IPS DF 4.7 (cell line): ENCODE data around the gene CATSPERZ.
"Not testable (repeated sequence)": the region's sequence is repeated elsewhere in the genome, so short reads cannot be mapped to it uniquely, and the experiment has no call there.

Source experiments
- DNase-seq: peaks from one replicate; pipeline ENCODE4 v3.0.0-alpha.2; 2013; ENCODE audit warnings: low spot score; ENCODE audit errors: extremely low read depth

The CATSPERZ gene

DNA sequence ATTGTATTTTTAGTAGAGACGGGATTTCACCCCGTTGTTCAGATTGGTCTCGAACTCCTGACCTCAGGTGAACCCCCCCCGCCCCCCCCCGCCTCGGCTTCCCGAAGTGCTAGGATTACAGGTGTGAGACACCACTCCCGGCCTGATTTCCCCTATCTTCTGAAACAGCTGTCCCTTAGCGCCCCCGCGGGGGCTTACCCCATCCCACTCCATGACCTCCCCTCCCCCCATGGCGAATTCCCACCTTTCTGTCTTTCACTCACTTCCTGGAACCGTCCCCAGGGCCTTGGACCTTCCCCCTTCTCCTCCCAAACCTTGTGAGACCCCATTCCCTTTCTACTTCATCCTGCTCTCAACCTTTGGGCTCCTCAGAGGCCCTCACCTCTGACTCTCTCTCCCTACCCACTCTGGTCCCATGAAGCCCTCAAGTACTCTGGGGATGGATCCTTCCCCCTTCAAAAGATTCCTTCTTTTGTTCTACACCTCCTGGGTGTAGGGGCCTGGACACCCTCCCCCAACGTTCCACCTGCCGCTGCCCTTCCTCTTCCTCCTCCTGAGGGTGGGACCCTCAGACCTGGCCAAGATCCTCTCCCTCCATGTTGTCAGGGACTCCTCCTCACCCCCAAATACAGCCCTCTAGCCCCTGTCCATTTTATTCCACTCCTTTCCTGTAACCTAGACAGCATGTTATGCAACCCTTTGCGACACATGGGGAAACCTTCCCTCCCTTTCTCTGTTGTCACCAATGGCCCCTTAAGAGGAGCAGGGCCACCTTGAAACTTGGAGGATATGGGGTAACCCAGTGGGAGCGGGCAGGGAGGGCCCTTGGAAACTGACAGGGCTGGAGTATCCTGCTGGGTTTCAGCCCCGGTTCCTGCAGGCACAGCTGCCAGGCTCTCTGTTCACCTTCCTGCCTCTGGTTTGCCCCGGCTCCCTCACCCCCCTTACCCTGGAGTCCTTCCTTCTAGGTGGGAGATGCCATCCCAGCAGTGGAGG is 18.9 kb downstream of the CATSPERZ start:
- no peak for DNase-seq

DNA sequence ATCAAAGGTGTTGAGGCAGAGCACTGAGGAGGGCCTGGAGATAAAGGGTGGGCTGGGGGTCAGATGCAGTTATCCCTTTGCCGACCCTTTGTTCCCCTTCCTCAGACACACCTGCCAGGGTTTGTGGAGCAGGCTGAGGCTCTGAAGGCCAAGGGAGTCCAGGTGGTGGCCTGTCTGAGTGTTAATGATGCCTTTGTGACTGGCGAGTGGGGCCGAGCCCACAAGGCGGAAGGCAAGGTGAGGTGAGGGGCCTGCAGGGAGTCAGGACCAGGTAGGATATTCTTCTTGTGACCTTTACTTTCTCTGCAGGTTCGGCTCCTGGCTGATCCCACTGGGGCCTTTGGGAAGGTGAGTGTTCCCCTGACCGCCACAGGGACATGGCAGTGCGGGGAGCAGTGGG is 20.4 kb downstream of the CATSPERZ start:
- DNase-seq = no peak

DNA sequence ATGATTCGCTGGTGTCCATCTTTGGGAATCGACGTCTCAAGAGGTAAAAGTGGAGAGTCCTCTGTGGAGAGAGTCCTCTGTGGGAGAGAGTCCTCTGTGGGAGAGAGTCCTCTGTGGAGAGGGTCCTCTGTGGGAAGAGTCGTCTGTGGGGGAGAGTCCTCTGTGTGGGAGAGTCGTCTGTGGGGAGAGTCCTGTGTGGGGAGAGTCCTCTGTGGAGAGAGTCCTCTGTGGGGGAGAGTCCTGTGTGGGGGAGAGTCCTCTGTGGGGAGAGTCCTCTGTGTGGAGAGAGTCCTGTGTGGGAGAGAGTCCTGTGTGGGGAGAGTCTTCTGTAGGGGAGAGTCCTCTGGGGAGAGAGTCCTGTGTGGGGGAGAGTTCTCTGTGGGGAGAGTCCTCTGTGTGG is 20.9 kb downstream of the CATSPERZ start:
- no peak for DNase-seq

DNA sequence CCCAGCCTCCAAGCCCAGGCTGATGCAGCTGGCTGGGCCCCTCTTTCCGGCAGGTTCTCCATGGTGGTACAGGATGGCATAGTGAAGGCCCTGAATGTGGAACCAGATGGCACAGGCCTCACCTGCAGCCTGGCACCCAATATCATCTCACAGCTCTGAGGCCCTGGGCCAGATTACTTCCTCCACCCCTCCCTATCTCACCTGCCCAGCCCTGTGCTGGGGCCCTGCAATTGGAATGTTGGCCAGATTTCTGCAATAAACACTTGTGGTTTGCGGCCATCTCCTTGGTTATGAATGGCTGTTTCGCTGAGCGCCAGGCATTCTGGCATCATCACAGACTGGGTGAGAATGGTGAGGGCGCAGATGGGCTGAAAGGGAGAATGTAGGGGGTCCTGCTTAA is 21.4 kb downstream of the CATSPERZ start:
- DNase-seq = no peak

DNA sequence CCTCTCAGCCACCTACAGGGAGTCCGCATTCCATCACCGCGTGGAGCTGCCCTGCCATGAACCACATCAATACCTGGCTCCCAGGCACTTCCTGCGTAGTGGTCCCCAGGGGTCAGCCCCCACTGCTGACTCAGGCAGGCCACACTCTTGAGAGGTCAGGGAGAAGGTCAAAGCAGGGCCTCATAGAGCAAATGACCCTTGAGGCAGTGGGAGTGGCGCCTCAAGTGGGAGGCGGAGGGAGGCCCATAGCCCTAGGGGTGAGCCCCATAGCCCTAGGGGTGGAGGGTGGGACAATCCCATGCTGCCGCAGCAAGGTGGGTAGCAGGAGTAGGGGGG is 22.7 kb downstream of the CATSPERZ start:
- DNase-seq = no peak

DNA sequence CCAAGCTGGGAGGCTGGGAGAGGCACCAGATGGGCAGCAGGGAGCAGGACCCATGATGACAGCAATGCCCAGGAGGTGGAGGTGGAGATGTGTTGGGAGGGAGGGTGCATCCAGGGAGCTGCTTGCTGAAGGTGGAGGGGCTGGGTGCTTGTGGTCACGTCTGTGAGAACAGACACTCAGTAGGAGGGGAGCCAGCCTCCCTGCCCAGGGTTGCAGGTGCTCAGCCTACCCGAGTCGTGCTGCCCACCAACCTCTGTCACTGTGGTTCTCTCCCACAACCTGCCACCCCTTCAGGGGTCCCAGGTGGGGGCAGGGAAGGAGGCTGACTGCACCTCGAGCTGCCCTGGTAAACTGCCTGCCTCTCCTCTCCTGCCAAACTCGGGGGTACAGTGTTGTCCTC is 23.2 kb downstream of the CATSPERZ start:
- DNase-seq = no peak

DNA sequence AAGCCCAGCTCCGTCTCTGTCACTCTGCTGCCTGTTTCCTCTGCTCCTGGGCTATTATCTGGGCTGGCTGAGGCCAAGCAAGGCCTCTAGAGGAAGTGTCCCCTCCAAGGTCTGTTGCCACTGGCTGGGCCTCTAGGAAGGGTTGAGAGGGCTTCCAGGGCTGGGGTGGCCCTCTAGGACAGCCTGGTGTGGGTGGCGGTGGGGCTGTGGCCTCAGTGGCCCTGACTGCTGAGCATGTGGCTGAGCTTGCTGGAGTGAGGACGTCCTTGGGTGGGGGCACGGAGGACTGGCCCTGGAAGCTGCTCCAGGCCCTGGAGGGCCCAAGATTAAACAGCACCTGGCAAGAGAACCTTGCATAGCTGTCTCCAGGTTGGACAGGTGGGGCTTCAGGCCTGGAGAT is 23.8 kb downstream of the CATSPERZ start:
- not testable (repeated sequence) for DNase-seq

DNA sequence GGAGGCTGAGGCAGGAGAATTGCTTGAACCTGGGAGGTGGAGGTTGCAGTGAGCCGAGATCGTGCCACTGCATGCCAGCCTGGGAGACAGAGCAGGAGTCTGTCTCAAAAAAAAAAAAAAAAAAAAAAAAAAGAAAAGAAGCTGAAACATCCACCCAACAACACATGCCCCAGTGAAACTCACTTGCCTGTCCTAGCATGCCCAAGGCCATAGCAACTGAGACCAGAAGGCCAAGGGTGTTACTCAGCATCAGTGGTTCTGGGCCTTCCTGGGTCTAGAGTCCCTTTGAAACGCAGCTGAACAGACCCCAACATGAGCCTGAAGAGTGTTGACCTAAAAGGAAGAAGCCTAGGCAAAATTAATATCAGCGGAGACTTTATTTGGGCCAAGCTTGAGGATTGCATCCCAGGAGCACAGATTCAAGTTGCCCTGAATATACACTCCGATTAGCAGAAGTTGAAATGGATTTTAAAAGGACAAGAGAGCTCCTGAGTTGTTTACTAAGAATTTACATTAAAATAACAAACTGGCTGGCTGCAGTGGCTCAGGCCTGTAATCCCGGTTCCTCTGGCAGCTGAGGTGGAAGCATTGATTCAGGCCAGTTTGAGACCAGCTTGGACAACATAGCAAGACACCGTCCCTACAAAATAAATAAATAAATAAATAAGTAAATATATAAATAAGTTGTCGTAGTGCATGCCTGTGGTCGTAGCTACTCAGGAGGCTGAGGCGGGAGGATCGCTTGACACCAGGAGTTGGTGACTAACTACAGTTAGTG is 24.7 kb downstream of the CATSPERZ start:
- DNase-seq = no peak

DNA sequence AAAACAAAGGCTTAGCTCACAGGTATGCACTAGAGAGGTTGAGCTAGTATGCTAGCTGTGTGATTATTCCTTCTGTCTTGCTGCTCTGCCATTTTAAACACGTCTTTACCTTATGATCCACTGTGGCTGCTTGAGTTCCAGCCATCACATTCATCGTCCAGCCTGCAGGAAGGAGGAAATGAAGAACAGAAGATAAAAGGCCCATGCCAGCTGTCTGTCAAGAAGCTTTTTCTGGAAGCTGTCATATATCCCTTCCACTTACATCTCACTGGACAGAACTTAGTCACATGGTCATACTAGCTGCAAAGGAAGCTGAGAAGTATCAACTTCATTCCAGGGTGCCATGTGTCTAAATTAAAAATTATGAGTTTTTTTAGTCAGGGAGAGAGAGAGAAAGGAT is 27.2 kb downstream of the CATSPERZ start:
- no peak for DNase-seq

DNA sequence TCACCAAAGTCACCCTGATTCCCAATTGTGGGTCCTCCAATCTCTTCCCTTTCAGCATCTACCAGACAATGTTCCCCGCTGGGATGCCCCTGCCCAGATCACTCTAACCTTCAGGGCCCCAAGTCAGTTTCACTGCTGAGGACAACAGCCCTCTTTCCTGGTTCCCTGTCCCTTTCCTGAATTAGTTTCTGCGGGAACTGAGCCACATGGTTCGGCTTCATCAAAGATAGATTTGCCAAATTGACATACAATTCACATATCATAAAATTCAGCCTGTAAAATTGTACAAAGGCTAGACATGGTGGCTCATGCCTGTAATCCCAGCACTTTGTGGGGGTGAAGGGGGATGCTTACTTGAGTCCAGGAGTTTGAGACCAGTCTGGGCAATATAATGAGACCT is 27.8 kb downstream of the CATSPERZ start:
- DNase-seq = no peak

DNA sequence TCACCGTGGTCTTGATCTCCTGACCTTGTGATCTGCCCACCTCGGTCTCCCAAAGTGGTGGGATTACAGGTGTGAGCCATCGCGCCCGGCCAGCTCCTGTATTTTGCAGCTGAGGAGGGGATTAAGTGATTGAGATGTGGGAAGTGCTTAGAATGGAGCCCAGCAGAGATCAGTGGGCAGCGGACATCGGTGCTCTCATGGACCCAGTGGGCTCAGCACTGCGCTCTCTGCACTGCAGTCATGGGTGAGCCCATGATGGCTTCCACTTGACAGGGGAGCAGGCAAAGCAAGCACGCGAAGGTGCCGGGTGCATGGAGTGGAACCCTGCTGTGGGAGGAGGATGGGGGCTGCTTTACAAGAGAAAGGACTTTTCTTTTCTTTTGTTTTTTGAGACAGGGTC is 30.7 kb downstream of the CATSPERZ start:
- DNase-seq = no peak

DNA sequence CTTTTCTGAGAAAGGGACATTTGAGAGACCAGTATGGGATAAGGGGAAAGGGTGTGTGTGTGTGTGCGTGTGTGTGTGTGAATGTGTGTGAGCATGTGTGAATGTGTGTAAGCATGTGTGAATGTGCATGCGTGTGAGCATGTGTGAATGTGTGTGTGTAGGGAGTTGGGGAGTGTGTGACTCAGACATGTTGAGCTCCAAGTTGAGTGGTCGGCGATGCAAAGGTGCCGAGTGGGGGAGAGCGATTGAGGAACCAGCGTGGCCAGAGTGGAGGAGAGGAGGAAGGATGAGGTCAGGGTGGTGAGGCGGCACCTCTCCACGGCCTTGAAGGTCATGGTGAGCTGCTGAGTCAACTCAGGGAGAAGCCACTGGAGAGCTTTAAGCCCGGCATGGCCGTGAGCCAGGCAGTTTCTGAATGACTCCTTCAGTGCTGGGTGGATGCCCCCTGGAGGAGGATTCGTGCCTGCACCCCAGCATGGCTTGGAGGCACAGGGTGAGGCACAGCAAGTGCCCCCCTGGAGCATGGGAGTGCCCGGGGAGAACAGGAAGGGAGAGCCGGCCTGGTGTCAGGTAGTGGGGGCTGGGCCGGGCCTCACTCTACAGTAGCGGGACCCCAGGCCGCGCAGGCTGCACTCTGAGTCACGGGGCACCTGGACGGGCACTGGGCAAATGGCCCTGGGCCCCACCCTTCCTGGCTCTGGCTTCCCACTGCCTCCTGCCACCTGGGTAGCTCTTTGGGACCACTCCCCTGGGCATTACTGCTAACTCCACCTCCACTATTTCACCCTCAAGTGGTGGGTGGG is 31.6 kb downstream of the CATSPERZ start:
- DNase-seq = no peak

DNA sequence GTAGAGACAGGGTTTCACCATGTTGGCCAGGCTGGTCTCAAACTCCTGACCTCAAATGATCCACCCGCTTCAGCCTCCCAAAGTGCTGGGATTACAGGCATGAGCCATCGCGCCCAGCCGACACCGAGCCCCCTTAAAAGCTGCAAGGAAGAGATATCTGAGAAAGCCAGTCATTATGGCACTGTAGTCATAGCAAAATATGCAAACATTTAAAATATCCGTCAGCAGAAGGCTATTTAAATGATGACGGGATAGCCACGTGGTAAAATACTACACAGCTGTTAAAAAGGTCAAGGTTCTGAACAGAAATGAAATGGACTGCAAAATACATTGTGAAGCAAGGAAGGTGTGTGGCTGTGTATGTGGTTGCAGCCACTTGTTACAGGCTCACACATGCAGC is 33.4 kb downstream of the CATSPERZ start:
- no peak for DNase-seq

DNA sequence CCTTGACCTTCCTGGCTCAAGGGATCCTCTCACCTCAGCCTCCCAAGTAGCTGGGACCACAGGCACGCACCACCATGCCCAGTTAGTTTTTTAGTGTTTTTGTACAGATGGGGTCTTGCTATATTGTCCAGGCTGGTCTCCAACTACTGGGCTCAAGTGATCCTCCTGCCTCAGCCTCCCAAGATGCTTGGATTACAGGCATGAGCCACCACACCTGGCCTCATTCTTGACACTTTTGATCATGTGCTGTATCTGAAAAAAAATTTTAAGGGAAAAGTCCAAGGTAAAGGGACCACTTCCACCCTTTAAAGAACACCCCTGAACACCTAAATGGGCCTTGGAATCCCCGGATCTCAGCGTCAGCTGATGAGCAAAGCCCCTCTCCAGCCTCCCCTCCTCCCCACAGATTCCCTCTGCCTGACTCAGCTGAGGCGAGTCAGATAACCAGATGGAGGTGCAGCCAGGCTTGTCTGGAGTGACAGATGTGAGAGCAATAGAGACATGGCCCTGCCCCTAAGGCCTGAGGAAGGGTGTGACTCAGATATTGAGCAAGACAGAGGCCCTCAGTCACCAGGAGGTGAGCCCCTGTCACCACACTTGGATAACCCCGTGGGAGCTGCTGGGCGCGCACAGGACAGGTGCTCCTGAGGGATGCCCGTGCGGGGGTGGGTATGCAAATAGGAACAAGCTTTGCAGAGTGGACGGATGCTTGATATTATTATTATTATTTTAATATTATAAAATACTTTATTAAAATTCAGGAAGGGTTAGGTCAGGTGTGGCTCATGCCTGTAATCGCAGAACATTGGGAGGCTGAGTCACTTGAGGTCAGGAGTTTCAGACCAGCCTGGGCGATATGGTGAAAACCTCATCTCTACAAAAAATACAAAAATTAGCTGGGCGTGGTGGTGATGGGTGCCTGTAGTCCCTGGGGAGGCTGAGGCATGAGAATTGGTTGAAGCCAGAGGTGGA is 34.9 kb downstream of the CATSPERZ start:
- no peak for DNase-seq

DNA sequence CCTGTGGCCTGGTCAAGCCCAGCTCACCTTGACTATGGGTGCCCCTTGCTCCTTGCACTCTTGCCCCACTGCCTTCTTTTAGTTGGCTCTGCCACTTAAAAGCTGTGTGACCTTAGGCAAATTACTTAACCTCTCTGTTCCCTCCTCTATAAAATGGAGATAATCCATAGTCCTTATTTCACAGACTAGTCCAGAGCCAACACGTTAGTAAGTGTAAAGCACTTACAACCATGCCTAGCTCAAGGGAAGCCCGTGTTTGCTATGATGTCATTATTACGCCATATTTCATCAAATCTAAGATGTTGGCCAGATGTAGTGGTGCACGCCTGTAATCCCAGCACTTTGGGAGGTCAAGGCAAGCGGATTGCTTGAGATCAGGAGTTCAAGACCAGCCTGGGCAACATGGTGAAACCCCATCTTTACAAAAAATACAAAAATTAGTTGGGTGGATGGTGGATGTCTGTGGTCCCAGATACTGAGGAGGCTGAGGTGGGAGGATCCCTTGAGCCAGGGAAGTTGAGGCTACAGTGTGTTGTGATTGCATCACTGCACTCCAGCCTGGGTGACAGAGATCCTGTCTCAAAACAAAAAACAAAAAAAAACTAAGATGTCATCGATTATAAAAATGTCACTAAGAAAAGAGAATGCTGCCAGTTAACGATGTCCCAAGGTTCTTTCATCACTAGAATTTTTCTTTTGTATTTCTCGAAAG is 37.5 kb downstream of the CATSPERZ start:
- no peak for DNase-seq

DNA sequence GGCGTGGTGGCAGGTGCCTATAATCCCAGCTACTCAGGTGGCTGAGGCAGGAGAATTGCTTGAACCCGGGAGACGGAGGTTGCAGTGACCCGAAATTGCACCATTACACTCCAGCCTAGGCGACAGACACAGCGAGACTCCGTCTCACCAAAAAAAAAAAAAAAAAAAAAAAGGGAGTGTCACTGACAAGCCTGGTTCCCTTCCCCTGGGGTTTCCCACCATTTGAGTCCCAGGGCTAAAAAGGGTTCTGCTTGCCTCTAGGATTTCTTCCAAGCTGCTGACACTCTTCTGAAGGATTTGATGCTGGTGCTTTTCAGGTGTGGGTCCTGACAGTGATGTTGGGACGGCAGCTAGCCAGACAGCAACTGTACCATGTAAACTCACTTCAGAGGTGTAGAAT is 38.6 kb downstream of the CATSPERZ start:
- DNase-seq = no peak

DNA sequence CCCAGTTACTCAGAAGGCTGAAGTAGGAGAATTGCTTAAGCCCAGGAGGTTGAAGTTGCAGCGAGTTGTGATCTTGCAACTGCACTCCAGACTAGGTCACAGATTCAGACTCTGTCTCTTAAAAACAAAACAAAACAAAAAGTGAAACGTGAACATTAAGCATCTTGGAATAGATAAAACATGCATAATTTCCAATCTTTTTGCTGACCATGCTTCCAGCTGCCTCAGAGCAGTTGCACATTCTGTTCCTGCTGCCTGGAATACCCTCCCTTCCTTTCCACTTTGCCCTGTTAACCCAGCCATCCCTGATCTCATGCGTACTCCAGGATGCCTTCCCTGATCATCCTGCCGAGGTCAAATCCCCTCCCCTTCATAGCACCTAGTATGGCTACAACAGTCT is 39.1 kb downstream of the CATSPERZ start:
- DNase-seq = no peak

DNA sequence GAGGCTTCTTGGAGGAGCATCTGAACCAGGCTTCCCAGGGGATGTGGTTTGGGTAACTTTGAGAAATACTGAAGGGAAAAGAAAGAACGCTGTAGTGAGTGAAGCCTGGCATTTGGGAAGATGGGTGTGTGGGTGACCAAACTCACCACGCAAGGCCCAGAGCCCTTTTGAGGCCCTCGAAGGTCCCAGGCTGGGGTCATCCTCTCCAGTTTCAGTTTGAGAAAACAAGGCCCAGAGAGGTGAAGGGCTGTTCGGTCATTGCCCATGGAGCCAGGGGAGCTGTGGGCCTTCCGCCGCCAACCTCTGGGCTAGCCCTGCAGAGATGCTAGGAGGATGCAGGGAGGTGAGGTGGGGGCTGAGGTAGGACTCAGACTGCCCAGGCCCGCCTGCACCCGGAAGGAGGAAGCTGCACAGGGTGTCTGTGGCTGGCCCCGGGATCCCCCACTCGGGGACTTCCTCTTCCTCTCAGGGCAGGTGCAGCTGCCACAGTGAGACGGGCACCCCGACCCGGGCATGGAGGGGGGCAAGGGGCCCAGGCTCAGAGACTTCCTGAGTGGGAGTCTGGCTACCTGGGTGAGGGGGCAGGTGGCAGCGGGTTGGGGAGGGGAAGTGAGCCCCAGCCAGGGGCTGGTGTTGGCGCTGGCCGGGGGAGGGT is 39.7 kb downstream of the CATSPERZ start, which contains the start of gene CCDC88B:
Gene CCDC88B (plus strand): TSS at position 451 of the 655 bp plus-strand sequence. CDS start 63 bp downstream, at position 514.
- no peak for DNase-seq

DNA sequence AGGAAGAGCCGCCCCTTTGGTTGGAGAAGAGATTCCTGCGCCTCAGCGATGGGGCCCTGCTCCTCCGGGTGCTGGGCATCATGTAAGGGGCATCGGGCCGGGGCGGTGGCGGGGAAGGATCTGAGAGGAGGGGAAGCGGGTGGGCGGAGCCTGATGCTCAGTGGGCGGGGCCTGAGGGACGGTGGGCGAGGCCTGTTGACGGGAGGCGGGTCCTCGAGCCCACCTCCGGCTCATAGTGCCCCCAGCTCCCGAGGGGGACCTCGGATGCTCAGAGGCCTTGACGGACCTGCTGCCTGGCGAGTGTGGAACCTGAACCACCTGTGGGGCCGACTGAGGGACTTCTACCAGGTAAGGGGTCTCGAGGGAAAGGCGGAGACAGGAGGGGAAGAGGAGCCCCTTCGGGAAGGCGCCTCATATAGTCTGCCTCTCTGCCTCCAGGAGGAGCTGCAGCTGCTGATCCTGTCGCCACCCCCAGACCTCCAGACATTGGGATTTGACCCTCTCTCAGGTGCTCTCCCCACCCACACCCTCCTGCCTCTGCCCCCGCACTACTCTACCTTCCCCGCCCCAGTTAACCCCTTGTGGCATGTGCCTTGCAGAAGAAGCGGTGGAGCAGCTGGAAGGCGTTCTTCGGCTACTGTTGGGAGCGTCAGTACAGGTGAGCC is 40.6 kb downstream of the CATSPERZ start:
- DNase-seq = no peak
